Loucy (cell line): Measurements from ENCODE around the gene OR1J2.

ENCODE experiments used
- H2AFZ ChIP-seq: fragments of 200-600 bp; sonication (generic); 2 replicates; pipeline ENCODE4 v1.6.0; 2016; ENCODE audit warnings: antibody characterized with exemption, mild to moderate bottlenecking, low read length, moderate library complexity
- H3F3A ChIP-seq: fragments of 200-600 bp; 2 replicates; pipeline ENCODE4 v1.6.0; 2016; ENCODE audit warnings: antibody characterized with exemption, low read depth, mild to moderate bottlenecking
- H3K27me3 ChIP-seq: fragments of 200-600 bp; sonication (generic); 2 replicates; pipeline ENCODE4 v1.6.1; 2014; ENCODE audit warnings: low read length, mild to moderate bottlenecking; ENCODE audit not compliant: insufficient read depth, poor library complexity, severe bottlenecking
- H3K36me3 ChIP-seq: fragments of 200-600 bp; sonication (generic); 2 replicates; pipeline ENCODE4 v1.6.1; 2016; ENCODE audit warnings: low read length; ENCODE audit not compliant: insufficient read depth
- H3K4me1 ChIP-seq: fragments of 200-600 bp; sonication (generic); 2 replicates; pipeline ENCODE4 v1.5.1; 2014; ENCODE audit warnings: low read length, mild to moderate bottlenecking; ENCODE audit not compliant: insufficient read depth, poor library complexity, severe bottlenecking
- H3K4me2 ChIP-seq: fragments of 200-600 bp; sonication (generic); 2 replicates; pipeline ENCODE4 v1.6.0; 2014; ENCODE audit warnings: antibody characterized with exemption, low read length, low read depth, mild to moderate bottlenecking; ENCODE audit not compliant: poor library complexity, severe bottlenecking
- H3K4me3 ChIP-seq: fragments of 200-600 bp; sonication (generic); 2 replicates; pipeline ENCODE4 v1.5.1; 2014; ENCODE audit warnings: low read length, mild to moderate bottlenecking, mixed read lengths; ENCODE audit not compliant: poor library complexity, severe bottlenecking
- H3K79me2 ChIP-seq: fragments of 200-600 bp; sonication (generic); 2 replicates; pipeline ENCODE4 v1.6.1; 2014; ENCODE audit warnings: low read length; ENCODE audit not compliant: insufficient read depth
- H3K9ac ChIP-seq: fragments of 200-600 bp; sonication (generic); 2 replicates; pipeline ENCODE4 v1.6.0; 2014; ENCODE audit warnings: mild to moderate bottlenecking, low read depth, low read length, moderate library complexity; ENCODE audit not compliant: poor library complexity, severe bottlenecking
- H3K9me2 ChIP-seq: fragments of 200-600 bp; sonication (generic); replicated peaks from 2 replicates; pipeline ENCODE4 v1.6.1; 2016; ENCODE audit warnings: low read depth, low read length, mixed read lengths
- H3K9me3 ChIP-seq: fragments of 200-600 bp; sonication (generic); 2 replicates; pipeline ENCODE4 v1.6.1; 2014; ENCODE audit warnings: mild to moderate bottlenecking, antibody characterized with exemption, low read length, low read depth; ENCODE audit not compliant: insufficient read depth
- H4K20me1 ChIP-seq: fragments of 200-600 bp; sonication (generic); 2 replicates; pipeline ENCODE4 v1.6.0; 2014; ENCODE audit warnings: antibody characterized with exemption, low read length, mild to moderate bottlenecking; ENCODE audit not compliant: insufficient read depth, poor library complexity, severe bottlenecking
- EZH2phosphoT487 ChIP-seq: fragments of 200-600 bp; IDR thresholded peaks from 2 replicates; pipeline ENCODE4 v1.6.1; 2018; ENCODE audit warnings: antibody characterized with exemption, mild to moderate bottlenecking, moderate library complexity, borderline replicate concordance
- TF ChIP-seq, protein P1 (sequence below): fragments of 200-600 bp; sonication (generic); conservative IDR thresholded peaks from 2 replicates; pipeline ENCODE4 v1.5.1; 2014; ENCODE audit warnings: mild to moderate bottlenecking, antibody characterized with exemption, low read length

Gene OR1J2

DNA sequence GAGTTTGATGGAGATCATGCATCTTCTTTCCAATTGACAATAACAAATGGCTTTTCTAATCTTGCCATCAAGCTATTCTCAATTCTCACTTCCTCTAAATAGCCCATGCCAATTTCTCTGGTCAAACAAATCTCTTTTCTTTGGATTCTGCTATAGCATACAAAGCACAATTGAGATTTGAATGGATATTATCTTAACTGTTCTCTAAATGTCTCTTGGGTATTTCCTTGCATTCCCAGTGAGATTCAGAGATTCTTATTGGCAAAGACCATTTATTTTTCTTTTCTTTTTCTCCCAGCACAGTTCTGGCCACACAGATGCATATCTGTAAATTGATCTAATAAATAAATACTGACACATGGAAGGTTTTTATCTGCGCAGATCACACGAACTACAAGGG is 42.2 kb downstream of the OR1J2 start, which contains the start of gene OR1N2:
OR1N2 (plus strand) TSS at position 301 of the 400 bp plus-strand sequence. CDS start 100 bp downstream, outside the sequence.
- Histone ChIP-seq H3K9ac (no peak within 1 kb of the TSS), H3K4me3 (no peak within 1 kb of the TSS), H3K9me3 (no peaks in the 10 kb centered on the region), H3F3A (no peaks in the 10 kb centered on the region), H3K9me2 (no peaks in the 10 kb centered on the region), H3K36me3 (no peaks in the 10 kb centered on the region), H3K27me3 (peaks cover 8% of the 10 kb centered on the region), H2AFZ (no peak within 1 kb of the TSS), H3K4me2 (no peak within 1 kb of the TSS), H3K4me1 (no peaks in the 10 kb centered on the region), H3K79me2 (no peaks in the 10 kb centered on the region), H4K20me1 (no peaks in the 10 kb centered on the region)
- no peak for TF ChIP-seq EZH2phosphoT487
- TF ChIP-seq, protein P1, sequence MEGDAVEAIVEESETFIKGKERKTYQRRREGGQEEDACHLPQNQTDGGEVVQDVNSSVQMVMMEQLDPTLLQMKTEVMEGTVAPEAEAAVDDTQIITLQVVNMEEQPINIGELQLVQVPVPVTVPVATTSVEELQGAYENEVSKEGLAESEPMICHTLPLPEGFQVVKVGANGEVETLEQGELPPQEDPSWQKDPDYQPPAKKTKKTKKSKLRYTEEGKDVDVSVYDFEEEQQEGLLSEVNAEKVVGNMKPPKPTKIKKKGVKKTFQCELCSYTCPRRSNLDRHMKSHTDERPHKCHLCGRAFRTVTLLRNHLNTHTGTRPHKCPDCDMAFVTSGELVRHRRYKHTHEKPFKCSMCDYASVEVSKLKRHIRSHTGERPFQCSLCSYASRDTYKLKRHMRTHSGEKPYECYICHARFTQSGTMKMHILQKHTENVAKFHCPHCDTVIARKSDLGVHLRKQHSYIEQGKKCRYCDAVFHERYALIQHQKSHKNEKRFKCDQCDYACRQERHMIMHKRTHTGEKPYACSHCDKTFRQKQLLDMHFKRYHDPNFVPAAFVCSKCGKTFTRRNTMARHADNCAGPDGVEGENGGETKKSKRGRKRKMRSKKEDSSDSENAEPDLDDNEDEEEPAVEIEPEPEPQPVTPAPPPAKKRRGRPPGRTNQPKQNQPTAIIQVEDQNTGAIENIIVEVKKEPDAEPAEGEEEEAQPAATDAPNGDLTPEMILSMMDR = no peak
